Activated CD8-positive, alpha-beta memory T cell treated with anti-CD3 and anti-CD28 coated beads, Interleukin-2, amount 50 U/mL, for 24 hours (primary cell): Measurements from ENCODE around the gene FBXO21.
A peak's percentile ranks its signal among the peaks of the same experiment; 100 is the strongest.

Experiments
- DNase-seq: peaks from one replicate; pipeline ENCODE4 v3.0.0-alpha.2; 2020; ENCODE audit errors: extremely low read depth

Gene FBXO21

GRCh38 chr12:117166107-117166506 is 24.2 kb downstream of the FBXO21 start:
- no peak for DNase-seq

DNA sequence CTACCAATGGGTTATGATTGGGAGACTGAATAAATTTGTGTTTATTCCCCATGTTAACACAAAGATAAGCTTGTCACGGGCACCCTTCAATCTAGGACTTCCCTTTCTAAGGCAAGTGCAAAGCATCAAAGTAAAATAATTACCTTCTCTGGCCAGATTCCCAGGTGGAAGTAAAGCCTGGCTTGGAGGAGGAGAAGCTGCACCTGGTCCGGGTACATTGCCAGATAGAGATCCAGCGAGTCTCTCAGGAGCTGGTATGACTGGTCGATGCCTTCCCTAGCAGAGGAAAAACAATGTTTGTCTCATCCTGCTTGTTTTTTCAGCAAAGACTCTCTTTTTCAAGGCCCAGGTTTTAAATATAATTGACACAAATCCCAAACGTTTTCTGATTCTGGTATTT is 24.9 kb downstream of the FBXO21 start:
- no peak for DNase-seq

GRCh38 chr12:117162633-117163032 is 27.6 kb downstream of the FBXO21 start:
- no peak for DNase-seq

DNA sequence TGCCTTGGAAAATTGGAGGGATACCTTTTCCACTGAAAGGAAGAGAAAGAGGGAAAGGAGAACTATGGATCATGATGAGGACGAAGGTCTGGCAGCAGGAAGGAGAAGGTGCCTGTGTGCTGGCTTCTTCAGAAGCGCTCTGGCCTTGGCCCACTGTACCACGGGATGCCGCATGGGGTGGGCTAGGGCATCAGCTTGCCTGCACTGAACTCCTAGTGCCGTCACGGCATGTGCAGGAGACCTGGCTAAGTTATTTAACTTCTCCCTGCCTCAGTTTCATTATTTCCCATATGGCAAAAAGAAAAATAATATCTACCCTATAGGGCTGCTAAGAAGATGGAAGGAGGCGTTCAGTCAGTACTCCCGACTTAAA is 28.1 kb downstream of the FBXO21 start:
- DNase-seq: no peak

GRCh38 chr12:117161460-117162166 is 28.7 kb downstream of the FBXO21 start:
- DNase-seq: no peak

GRCh38 chr12:117159674-117160073 is 30.6 kb downstream of the FBXO21 start:
- DNase-seq: no peak

GRCh38 chr12:117158911-117159553 is 31.2 kb downstream of the FBXO21 start:
- DNase-seq: no peak

DNA sequence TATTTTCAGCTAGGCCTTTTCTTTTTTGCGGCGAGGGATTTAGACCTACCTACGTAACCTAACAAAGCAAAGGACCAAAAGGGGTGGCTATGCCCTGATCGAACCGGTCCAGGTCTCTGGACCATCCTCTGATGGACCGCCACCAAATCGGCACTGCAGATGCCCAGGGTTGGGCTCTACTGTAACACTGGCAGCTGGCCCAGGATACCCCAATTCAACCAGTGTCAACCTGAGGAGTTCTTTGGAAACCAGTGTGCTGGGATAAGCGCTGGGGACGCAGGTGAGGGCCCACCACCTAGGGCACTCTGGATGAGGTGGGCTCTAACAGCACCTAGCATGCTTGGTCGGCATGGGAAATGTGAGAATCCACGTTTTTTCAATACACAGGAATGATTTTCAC is 32.2 kb downstream of the FBXO21 start:
- no peak for DNase-seq

GRCh38 chr12:117155278-117156060 is 34.8 kb downstream of the FBXO21 start:
- peak; percentile 47 for DNase-seq

- no peak for DNase-seq
These were observed 37.2 kb downstream of the FBXO21 start for GRCh38 chr12:117152793-117153775.

GRCh38 chr12:117151403-117152031 is 38.8 kb downstream of the FBXO21 start:
- no peak for DNase-seq

- no peak for DNase-seq
These were observed 40.8 kb downstream of the FBXO21 start for GRCh38 chr12:117149431-117149830.

DNA sequence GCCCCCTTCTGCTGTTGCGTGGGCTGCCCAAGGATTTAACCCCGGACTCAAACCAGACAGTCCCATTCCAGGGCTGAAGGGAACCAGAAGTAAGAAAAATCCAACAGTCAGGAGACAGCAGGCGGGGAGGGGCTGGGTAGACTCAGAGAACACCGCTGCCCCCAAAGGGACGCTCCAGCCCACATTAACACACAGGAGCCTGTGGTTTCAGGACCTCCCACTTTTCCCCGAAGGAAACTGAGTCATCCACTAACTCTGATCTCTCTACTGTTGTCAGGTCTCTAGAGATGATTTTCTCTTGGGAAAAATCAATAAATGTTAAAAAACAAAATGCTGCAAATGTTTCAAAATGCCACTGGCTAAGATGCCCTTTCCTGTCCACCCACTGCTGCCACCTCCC is 41.6 kb downstream of the FBXO21 start:
- DNase-seq: no peak

DNA sequence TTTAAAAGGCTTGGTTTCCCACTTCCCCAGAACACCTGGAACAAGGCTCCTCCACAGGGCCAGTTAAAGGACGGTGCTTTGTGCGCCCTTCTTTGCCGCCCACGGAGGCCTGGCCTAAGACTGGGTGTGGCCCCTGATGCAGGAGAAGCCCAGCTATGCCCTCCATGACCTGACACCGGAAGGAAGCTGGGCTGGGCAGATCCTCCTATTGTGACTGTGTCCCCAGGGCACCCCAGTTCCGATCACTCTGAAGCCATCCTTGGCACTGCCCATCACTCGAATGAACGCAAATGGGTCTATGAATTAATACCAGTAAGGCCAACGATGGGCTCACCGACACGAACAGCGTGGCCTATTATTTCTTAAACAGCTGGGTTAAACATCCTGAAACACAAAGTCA is 42.6 kb downstream of the FBXO21 start:
- no peak for DNase-seq

- no peak for DNase-seq
These were observed 44.6 kb downstream of the FBXO21 start for GRCh38 chr12:117145597-117146154.

GRCh38 chr12:117144599-117144998 is 45.7 kb downstream of the FBXO21 start:
- no peak for DNase-seq

DNA sequence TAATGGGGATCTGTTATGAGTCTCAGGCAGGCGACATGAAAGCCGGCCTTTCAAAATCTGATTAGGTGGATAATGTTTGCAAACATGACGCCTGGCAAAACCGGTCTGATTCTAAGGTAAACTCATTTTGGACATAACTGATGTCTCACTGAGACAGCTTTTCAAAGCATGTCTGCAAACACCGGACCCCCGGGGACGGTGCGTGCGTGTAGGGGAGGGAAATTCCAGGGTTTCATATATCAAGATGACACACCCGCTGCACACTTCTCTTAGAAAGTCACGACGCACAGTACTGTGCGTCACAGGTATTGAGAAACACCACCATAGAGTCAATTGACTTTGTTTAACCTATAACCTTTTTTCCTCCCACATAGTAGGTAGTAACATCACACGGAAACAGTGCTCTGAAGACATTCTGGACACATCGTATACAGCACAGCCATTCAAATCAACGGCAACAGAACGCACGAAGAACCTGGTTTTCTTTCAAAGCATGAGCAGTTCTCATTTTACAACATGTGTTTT is 47.2 kb downstream of the FBXO21 start:
- DNase-seq: no peak

GRCh38 chr12:117142094-117142493 is 48.2 kb downstream of the FBXO21 start:
- DNase-seq: no peak

DNA sequence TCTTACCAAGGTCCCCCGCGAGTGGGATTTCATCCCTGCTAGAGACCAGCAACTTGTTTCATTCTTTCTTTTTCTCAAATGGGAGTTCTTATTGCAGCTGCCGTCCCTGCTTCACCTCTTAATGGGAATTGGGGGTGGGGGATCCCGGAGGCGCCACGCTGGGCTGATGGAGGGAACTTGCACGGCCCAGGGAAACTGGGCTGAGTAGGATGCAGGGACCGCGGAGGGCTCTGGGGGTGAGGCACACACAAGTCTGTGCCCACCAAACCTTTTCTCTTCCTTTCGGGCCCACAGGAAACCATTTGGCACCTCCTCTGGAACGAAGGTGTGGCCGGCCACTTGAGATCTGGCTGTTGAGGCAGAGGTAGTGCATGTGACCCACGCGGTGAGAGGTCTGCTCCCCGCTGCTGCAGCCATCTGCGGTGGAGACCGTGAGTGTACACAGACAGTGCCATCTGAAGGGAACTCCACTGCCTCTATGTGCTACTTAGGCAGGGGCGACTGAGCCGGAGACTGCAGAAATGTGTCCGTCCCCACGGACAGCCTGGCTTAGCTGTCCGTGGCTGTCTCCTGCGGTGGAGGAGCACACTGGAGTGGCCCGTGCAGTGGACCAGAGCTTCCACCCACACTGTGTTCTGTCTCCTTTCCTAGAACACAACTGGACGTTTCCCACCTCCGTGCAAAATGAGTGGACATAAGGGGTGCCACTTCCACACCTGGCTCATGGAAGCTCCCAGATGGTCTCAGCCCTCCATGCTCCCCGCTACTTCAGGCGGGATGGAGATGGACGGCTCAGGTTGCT is 49.0 kb downstream of the FBXO21 start:
- DNase-seq: no peak
